ENCODE data around the gene EVI5.
"Not testable (repeated sequence)": the region's sequence is repeated elsewhere in the genome, so short reads cannot be mapped to it uniquely, and the experiment has no call there.

Gene EVI5

DNA sequence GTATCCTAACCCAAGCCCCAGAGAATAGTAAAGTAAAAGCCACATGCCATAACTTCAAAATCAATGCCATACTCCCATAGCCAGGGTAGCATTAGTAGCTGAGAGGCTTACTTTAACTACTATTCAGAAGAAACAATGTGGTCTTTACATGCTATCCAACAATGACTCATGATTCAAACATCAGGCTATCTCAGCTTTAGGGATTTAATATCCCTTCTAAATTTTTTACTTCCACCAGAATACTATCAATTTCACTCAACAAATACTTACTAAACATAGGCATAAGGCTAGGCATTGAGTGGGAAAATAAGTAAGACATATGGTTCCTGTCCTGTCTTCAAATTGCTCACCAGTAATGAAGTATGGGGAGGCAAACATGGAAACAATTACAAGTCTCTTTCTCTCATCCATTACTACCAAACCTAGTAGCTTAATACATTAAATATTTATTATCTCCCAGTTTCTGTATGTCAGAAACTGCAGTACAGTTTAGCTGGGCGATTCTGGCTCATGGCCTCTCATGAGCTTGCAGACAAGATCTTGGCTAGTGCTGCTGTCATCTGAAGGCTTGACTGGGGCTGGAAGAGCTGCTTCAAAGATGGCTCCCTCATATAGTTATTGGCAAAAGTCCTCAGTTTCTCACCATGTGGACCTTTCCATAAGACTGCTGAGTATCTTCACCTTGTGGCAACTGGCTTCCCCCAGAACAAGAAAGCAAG is 30.7 kb downstream of the EVI5 start:
- Mint-ChIP-seq H3K27ac (no peak overlapping the region), H3K4me1 (peaks cover 5% of the 10 kb centered on the region), H3K9me3 (no peaks in the 10 kb centered on the region), H3K4me3 (no peak overlapping the region), H3K27me3 (ENCODE audit: low read depth) (no peaks in the 10 kb centered on the region), H3K36me3 (ENCODE audit: low read depth) (peaks cover 13% of the 10 kb centered on the region)
- TF ChIP-seq, protein P1, sequence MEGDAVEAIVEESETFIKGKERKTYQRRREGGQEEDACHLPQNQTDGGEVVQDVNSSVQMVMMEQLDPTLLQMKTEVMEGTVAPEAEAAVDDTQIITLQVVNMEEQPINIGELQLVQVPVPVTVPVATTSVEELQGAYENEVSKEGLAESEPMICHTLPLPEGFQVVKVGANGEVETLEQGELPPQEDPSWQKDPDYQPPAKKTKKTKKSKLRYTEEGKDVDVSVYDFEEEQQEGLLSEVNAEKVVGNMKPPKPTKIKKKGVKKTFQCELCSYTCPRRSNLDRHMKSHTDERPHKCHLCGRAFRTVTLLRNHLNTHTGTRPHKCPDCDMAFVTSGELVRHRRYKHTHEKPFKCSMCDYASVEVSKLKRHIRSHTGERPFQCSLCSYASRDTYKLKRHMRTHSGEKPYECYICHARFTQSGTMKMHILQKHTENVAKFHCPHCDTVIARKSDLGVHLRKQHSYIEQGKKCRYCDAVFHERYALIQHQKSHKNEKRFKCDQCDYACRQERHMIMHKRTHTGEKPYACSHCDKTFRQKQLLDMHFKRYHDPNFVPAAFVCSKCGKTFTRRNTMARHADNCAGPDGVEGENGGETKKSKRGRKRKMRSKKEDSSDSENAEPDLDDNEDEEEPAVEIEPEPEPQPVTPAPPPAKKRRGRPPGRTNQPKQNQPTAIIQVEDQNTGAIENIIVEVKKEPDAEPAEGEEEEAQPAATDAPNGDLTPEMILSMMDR (IDR thresholded peaks at IDR 0.05; ENCODE audit: unreplicated experiment in 3 of 3) = no peak

DNA sequence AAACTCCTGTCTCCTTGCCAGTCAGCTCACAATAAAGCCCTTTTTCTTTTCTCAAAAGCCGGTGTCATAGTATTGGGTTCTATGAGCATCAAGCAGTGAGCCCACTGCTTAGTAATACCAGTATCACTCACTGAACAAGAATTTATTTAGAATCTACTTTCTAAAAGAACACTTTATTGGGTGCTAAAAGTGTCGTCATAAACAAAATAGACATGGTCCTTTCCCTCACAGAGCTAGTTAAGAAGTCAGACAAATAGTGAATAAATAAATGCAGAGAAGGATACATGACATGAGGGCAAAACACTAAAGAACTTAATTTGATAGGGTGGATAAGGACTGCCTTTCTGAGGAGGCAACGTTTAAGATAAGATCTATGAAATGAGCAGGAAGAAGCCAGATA is 32.2 kb downstream of the EVI5 start:
- H3K9me3 Mint-ChIP-seq = no peaks in the 10 kb centered on the region

DNA sequence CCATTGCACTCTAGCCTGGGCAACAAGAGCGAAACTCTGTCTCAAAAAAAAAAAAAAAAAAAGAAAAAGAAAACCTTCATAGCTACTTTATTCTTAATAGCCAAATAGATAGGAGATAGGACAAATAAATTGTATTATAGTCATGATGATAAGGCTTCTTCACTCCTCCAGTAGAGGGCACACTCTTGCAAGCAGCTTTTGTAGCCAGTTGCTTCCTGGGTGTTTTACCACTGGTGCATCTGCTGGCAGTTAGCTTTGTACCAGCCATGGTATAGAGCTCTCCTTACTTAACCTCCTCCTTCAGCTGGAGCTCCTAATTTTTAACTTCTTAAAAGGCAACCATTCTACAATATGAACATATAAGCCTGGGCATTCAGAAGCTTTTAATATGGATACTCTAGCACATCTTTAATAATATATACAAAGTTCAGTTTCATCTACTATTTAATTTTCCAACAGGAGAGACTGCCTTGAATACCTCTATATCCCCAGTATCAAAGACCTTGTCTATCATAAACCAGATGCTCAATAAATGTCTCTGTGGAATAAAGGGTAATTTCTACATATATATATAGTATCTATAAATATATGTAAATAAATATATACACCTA is 35.8 kb downstream of the EVI5 start:
- Mint-ChIP-seq H3K4me3 (no peak overlapping the region), H3K27me3 (ENCODE audit: low read depth) (no peaks in the 10 kb centered on the region), H3K4me1 (peaks cover 5% of the 10 kb centered on the region), H3K27ac (no peak overlapping the region), H3K36me3 (ENCODE audit: low read depth) (peaks cover 3% of the 10 kb centered on the region), H3K9me3 (no peaks in the 10 kb centered on the region)
- TF ChIP-seq, protein P1 (IDR thresholded peaks at IDR 0.05; ENCODE audit: unreplicated experiment in 3 of 3) = peak in 2 of 3 experiments; percentile 13 to 26

More for the DNA sequence above, 32.2 kb downstream of the EVI5 start:
- H3K27me3 Mint-ChIP-seq (ENCODE audit: low read depth) = no peaks in the 10 kb centered on the region
- no peak overlapping the region for H3K4me3 Mint-ChIP-seq
- peaks cover 5% of the 10 kb centered on the region for H3K4me1 Mint-ChIP-seq
- peak overlapping the region in 1 of 3 experiments; percentile 4 for H3K27ac Mint-ChIP-seq
- H3K36me3 Mint-ChIP-seq (ENCODE audit: low read depth) = peaks cover 13% of the 10 kb centered on the region
- TF ChIP-seq, protein P1 (IDR thresholded peaks at IDR 0.05; ENCODE audit: unreplicated experiment in 3 of 3) = no peak

DNA sequence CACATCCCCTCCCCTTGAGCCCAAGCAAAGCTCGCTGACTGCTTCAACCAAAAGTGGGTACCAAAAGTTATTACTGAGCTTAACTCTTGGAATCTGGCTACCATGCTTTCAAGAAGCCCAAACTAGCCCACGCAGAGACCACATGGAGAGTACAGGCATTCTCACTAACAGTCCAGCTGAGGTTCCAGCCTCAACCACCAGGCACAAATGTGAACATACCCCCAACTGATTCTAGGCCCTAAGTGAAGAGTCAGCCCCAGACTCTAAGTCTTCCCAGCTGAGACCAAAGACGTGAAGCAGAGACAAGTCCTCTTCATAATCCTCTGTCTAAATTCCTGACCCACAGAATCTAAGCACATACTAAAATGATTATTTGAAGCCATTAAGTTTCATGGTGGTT is 36.8 kb downstream of the EVI5 start:
- H3K27me3 Mint-ChIP-seq (ENCODE audit: low read depth) = no peaks in the 10 kb centered on the region
- no peak overlapping the region for H3K4me3 Mint-ChIP-seq
- TF ChIP-seq, protein P1 (IDR thresholded peaks at IDR 0.05; ENCODE audit: unreplicated experiment in 3 of 3) = no peak
- H3K36me3 Mint-ChIP-seq (ENCODE audit: low read depth) = peaks cover 3% of the 10 kb centered on the region
- peaks cover 5% of the 10 kb centered on the region for H3K4me1 Mint-ChIP-seq
- no peaks in the 10 kb centered on the region for H3K9me3 Mint-ChIP-seq
- H3K27ac Mint-ChIP-seq = no peak overlapping the region

DNA sequence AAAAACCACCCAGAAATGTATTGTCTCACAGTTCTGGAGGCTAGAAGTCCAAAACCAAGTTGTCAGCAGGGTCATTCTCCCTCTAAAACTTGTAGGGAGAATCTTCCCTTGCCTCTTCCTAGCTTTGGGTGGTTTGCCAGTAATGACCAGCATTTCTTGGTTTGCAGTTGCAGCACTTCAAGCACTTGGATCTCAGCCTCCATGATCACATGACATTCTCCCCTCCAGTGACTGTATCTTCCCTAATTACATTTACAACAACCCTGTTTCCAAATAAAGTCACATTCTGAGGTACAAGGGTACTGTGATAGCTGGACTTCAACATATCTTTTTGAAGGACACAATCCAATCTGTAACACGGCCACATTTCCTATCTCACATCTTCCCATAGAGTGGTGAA is 37.2 kb downstream of the EVI5 start:
- peaks cover 3% of the 10 kb centered on the region for H3K36me3 Mint-ChIP-seq (ENCODE audit: low read depth)
- H3K4me1 Mint-ChIP-seq = peaks cover 2% of the 10 kb centered on the region

DNA sequence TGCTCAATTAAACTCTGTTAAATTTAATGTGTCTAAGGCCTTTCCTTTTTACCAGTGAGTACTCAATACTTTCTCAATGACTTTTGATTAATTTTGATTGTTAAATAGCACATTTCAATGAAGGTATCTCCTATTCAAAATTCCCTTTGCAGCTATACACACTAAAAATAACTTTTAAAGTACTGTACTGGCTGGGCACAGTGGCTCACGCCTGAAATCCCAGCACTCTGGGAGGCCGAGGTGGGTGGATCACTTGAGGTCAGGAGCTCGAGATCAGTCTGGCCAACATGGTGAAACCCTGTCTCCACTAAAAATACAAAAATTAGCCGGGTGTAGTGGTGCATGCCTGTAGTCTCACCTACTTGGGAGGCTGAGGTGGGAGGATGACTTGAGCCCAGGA is 38.7 kb downstream of the EVI5 start:
- not testable (repeated sequence) for H3K27me3 Mint-ChIP-seq (ENCODE audit: low read depth); H3K36me3 Mint-ChIP-seq (ENCODE audit: low read depth); H3K27ac Mint-ChIP-seq; H3K4me1 Mint-ChIP-seq; H3K4me3 Mint-ChIP-seq; H3K9me3 Mint-ChIP-seq

More for the DNA sequence above, 37.2 kb downstream of the EVI5 start:
- no peak overlapping the region for H3K4me3 Mint-ChIP-seq
- TF ChIP-seq, protein P1 (IDR thresholded peaks at IDR 0.05; ENCODE audit: unreplicated experiment in 3 of 3) = no peak
- no peaks in the 10 kb centered on the region for H3K9me3 Mint-ChIP-seq
- H3K27ac Mint-ChIP-seq = no peak overlapping the region
- H3K27me3 Mint-ChIP-seq (ENCODE audit: low read depth) = no peaks in the 10 kb centered on the region
